K562 (cell line): ENCODE data around the gene GARRE1. TPM values are rescaled to one million over a fixed set of nuclear protein-coding genes. Genes with fewer than 3 reads are reported as not detected.

Experiments used
- ATAC-seq: fragments of 200-7000 bp; cut with Tn5 transposase; 3 replicates; pipeline ENCODE4 v1.9.1; 2020; ENCODE audit warnings: moderate library complexity
- BruUV-seq: library from RNA; stranded (reverse); fragments of 400-500 nt; replicated peaks from 2 replicates; lab custom pipeline; 2021; lab: Mats Ljungman, UMichigan
- CTCF ChIA-PET: fragments of 300-600 bp; formaldehyde crosslinking; extraction: SDS; loops from one replicate; lab custom pipeline; 2021; ENCODE audit warnings: low intra/inter-chr PET ratio; lab: Yijun Ruan, JAX
- POLR2A ChIA-PET: fragments of 300-600, 350-650 bp; sonication (Branson Sonifier 250); formaldehyde crosslinking; extraction: SDS; loops from one replicate; lab custom pipeline; 2021; ENCODE audit warnings: antibody characterized with exemption, inconsistent platforms; lab: Yijun Ruan, JAX
- DNase-seq, 4 experiments: peaks; one replicate each; pipeline versions ENCODE4 v3.0.0 to v3.0.0-alpha.2; 2011 to 2018; ENCODE audit warnings: low spot score in 3 of 4, mixed read lengths in 3 of 4; ENCODE audit errors: extremely low read depth in 1 of 4
- FAIRE-seq: peaks from 2 replicates; lab custom pipeline; 2011; peaks lifted over from hg19 to GRCh38; lab: Jason Lieb, UNC
- H2AFZ ChIP-seq: 2 replicates; pipeline ENCODE4 v1.6.0; 2011; ENCODE audit warnings: low read depth, low read length, control low read depth, inconsistent platforms
- H3K27ac ChIP-seq: fragments of 200-600 bp; 3 replicates; pipeline ENCODE4 v1.8.0; 2011; ENCODE audit warnings: low read depth, mild to moderate bottlenecking, control low read depth, inconsistent platforms, low read length, moderate library complexity, mixed read lengths; ENCODE audit errors: extremely low read depth
- H3K27me3 ChIP-seq, 2 experiments: fragments of 300-600 bp in 1 of 2; 2 replicates in 1 of 2; 3 replicates in 1 of 2; pipeline versions ENCODE4 v1.6.0 to v1.8.0; 2011; ENCODE audit warnings: inconsistent platforms in 2 of 2, low read length in 2 of 2, mild to moderate bottlenecking in 1 of 2, mixed read lengths in 1 of 2, moderate library complexity in 1 of 2; ENCODE audit not compliant: control insufficient read depth in 2 of 2, insufficient read depth in 2 of 2
- H3K36me3 ChIP-seq: fragments of 300-600 bp; 3 replicates; pipeline ENCODE4 v1.8.0; 2011; ENCODE audit warnings: mild to moderate bottlenecking, low read length, inconsistent platforms; ENCODE audit not compliant: control insufficient read depth, insufficient read depth
- H3K4me1 ChIP-seq, 2 experiments: fragments of 200-600 bp in 1 of 2; replicated peaks in 1 of 2; 2 replicates in 1 of 2; 3 replicates in 1 of 2; pipeline versions ENCODE4 v1.5.1 to v1.8.0; 2011; ENCODE audit warnings: inconsistent platforms in 2 of 2, low read length in 2 of 2, mild to moderate bottlenecking in 1 of 2, mixed read lengths in 1 of 2, moderate library complexity in 1 of 2; ENCODE audit not compliant: control insufficient read depth in 2 of 2, insufficient read depth in 2 of 2
- H3K4me2 ChIP-seq: 2 replicates; pipeline ENCODE4 v1.6.1; 2011; ENCODE audit warnings: low read length, control low read depth, inconsistent platforms, mixed read lengths; ENCODE audit not compliant: insufficient read depth
- H3K4me3 ChIP-seq: fragments of 200-600 bp; sonication (generic), shearing (Covaris generic); 2 replicates; pipeline ENCODE4 v1.5.1; 2016; ENCODE audit warnings: control low read depth, inconsistent platforms
- H3K79me2 ChIP-seq: fragments of 200-600 bp; 3 replicates; pipeline ENCODE4 v1.8.0; 2011; ENCODE audit warnings: low read length, inconsistent platforms; ENCODE audit not compliant: control insufficient read depth, insufficient read depth
- H3K9ac ChIP-seq, 2 experiments: 2 replicates each; pipeline versions ENCODE4 v1.6.0 to v1.6.1; 2011; ENCODE audit warnings: low read depth in 2 of 2, low read length in 2 of 2, control low read depth in 1 of 2, inconsistent platforms in 1 of 2, mild to moderate bottlenecking in 1 of 2, mixed read lengths in 1 of 2; ENCODE audit not compliant: insufficient read depth in 1 of 2
- H3K9me1 ChIP-seq: one replicate; pipeline ENCODE4 v1.6.0; 2011; ENCODE audit warnings: inconsistent platforms, mild to moderate bottlenecking, low read length, moderate library complexity; ENCODE audit not compliant: control insufficient read depth, insufficient read depth
- H3K9me3 ChIP-seq: replicated peaks from 2 replicates; pipeline ENCODE4 v1.5.1; 2011; ENCODE audit warnings: low read depth, low read length, inconsistent platforms; ENCODE audit not compliant: control insufficient read depth, insufficient read depth
- H4K20me1 ChIP-seq: replicated peaks from 2 replicates; pipeline ENCODE4 v1.6.1; 2011; ENCODE audit warnings: low read length, inconsistent platforms, mixed read lengths; ENCODE audit not compliant: control insufficient read depth, insufficient read depth
- DACH1 ChIP-seq: fragments of 450-650 bp; IDR thresholded peaks from 2 replicates; pipeline ENCODE4 v1.6.1; 2018; ENCODE audit not compliant: partially characterized antibody
- FOXK2 ChIP-seq, 2 experiments: fragments of 450-650 bp; IDR thresholded peaks in 1 of 2; conservative IDR thresholded peaks in 1 of 2; 2 replicates each; pipeline ENCODE4 v1.6.1; 2016; ENCODE audit warnings: low read depth in 2 of 2, mild to moderate bottlenecking in 1 of 2
- KAT2B ChIP-seq: IDR thresholded peaks from one replicate; pipeline ENCODE4 v1.6.1; 2012; ENCODE audit warnings: low read depth, mild to moderate bottlenecking, control low read depth, inconsistent platforms, low read length, moderate library complexity
- KLF16 ChIP-seq: IDR thresholded peaks from 2 replicates; pipeline ENCODE4 v1.6.1; 2016; ENCODE audit warnings: antibody characterized with exemption
- RAD21 ChIP-seq, 2 experiments: fragments of 250-450 bp in 1 of 2; fragments of 450-650 bp in 1 of 2; sonication (Bioruptor Pico) in 1 of 2; formaldehyde crosslinking in 1 of 2; IDR thresholded peaks in 1 of 2; conservative IDR thresholded peaks in 1 of 2; 2 replicates each; pipeline versions ENCODE4 v1.4.0 to v1.8.0; 2020 to 2022; ENCODE audit warnings: mild to moderate bottlenecking in 2 of 2, moderate library complexity in 1 of 2
- RCOR1 ChIP-seq, 2 experiments: IDR thresholded peaks; 2 replicates each; pipeline ENCODE4 v1.6.1; 2012; ENCODE audit warnings: low read depth in 2 of 2, low read length in 2 of 2, borderline replicate concordance in 1 of 2, improper control_type of control experiment in 1 of 2
- RREB1 ChIP-seq: fragments of 250-450 bp; sonication (Bioruptor Pico); IDR thresholded peaks from 2 replicates; pipeline ENCODE4 v1.4.0; 2020
- SMC3 ChIP-seq: conservative IDR thresholded peaks from 2 replicates; pipeline ENCODE4 v1.6.1; 2011; ENCODE audit warnings: low read depth, low read length, improper control_type of control experiment; ENCODE audit not compliant: insufficient read depth
- TBL1XR1 ChIP-seq, 2 experiments: IDR thresholded peaks; 2 replicates each; pipeline ENCODE4 v1.6.1; 2012; ENCODE audit warnings: improper control_type of control experiment in 2 of 2, low read length in 2 of 2, mild to moderate bottlenecking in 1 of 2
- THRB ChIP-seq: fragments of 450-650 bp; formaldehyde crosslinking; conservative IDR thresholded peaks from 2 replicates; pipeline ENCODE4 v1.4.0; 2022; ENCODE audit warnings: mild to moderate bottlenecking, missing genetic modification characterization
- ZZZ3 ChIP-seq: fragments of 450-650 bp; IDR thresholded peaks from 2 replicates; pipeline ENCODE4 v1.6.1; 2016; ENCODE audit warnings: antibody characterized with exemption, mild to moderate bottlenecking, moderate library complexity
- WGBS: fragments of 100-300 bp; shearing (Covaris generic); methylation state at CpG from one replicate; pipeline ENCODE4 v1.1.6; 2016; ENCODE audit warnings: low coverage, mixed read lengths; ENCODE audit not compliant: insufficient coverage; ENCODE audit errors: missing lambda C conversion rate; 5-methylcytosine and 5-hydroxymethylcytosine counted together
- in situ Hi-C: fragments of 300-500 bp; cut with MboI; formaldehyde crosslinking; loops from 4 replicates; pipeline ENCODE4 v1.15.0; 2018; ENCODE audit warnings: inconsistent platforms, mixed read lengths
- intact Hi-C: fragments of 100-400 bp; cut with micrococcal nuclease; formaldehyde crosslinking; loops from 2 replicates; pipeline ENCODE4 v1.14.2; 2022
- polyA plus RNA-seq, 8 experiments: library from polyadenylated mRNA; depleted of rRNA in 4 of 8; stranded (reverse) in 5 of 8; unstranded in 3 of 8; fragments of >200 nt; fragmentation: Nextera tagmentation in 2 of 8; fragmentation: Illumina TruSeq in 1 of 8; extraction: Ambion mirVana in 2 of 8; extraction: Trizol in 1 of 8; gene quantifications; 2 replicates each; pipeline versions ENCODE4 v1.2.1 to v1.2.3, GENCODE V29; 2011 to 2014; ENCODE audit warnings: inconsistent platforms in 1 of 8, missing spikeins in 1 of 8
- total RNA-seq, 7 experiments: library from RNA; depleted of rRNA in 6 of 7; stranded (reverse); fragments of >200 nt in 6 of 7; fragmentation: Illumina TruSeq in 2 of 7; extraction: Trizol in 2 of 7; gene quantifications; 2 replicates each; pipeline versions ENCODE4 v1.2.1 to v1.2.3, GENCODE V29; 2011 to 2021; ENCODE audit warnings: low replicate concordance in 1 of 7

The GARRE1 gene
- total and polyA plus RNA-seq, 9 of the 15 experiments (the other 6 are each of a cell fraction or from before 2014, with no cell fraction given), result 1.6 to 12.8 (median 7.5) TPM

GRCh38 chr19:34220472-34221063 is 33.8 kb upstream of the GARRE1 start:
- no peak overlapping the region for H3K4me3 ChIP-seq
- peaks cover 15% of the 10 kb centered on the region; the same call in 1 of the 2 replicates for H4K20me1 ChIP-seq
- no peaks in the 10 kb centered on the region for H3K27me3 ChIP-seq
- H3K4me1 ChIP-seq, result peaks cover 9 to 18% of the 10 kb centered on the region in 2 experiments
- in situ Hi-C loops (no loop called here), intact Hi-C loops (no loop called here)
- POLR2A ChIA-PET, result interaction anchor here (0.8 kb wide), 1 partner anchor 16 kb away, joined by 3 read pairs; no protein-coding TSS in a partner anchor
- BruUV-seq, result no TSS peak
- no peaks in the 10 kb centered on the region for H3K9me1 ChIP-seq
- DNase-seq (peak; percentile 52 to 84 (median 68)), ATAC-seq (peak; percentile 78), FAIRE-seq (peak; percentile 76)
- CTCF ChIA-PET, result interaction anchor here (0.8 to 2.1 kb wide), 3 partner anchors 100 to 442 kb away, joined by 3 to 13 read pairs (median 5); no protein-coding TSS in a partner anchor
- no peak overlapping the region for H3K27ac ChIP-seq
- no peak overlapping the region for H3K9ac ChIP-seq
- peaks cover 78% of the 10 kb centered on the region for H3K36me3 ChIP-seq
- peaks cover 11% of the 10 kb centered on the region; the same call in 2 of the 3 replicates for H3K79me2 ChIP-seq
- no peaks in the 10 kb centered on the region for H3K9me3 ChIP-seq
- H2AFZ ChIP-seq, result no peak overlapping the region
- no peak overlapping the region for H3K4me2 ChIP-seq
- WGBS, result 74% methylated on average over 4 of the region's 4 CpGs
- TF ChIP-seq RCOR1 (IDR thresholded peaks at IDR 0.05; ENCODE audit: borderline replicate concordance in 1 of 2, low read depth in 2 of 2, low read length in 2 of 2) (peak in 1 of 2 experiments; percentile 19; a peak in 1 of 4 replicates), RREB1 (CRISPR knock-in tag) (no peak), FOXK2 (conservative IDR thresholded peaks at IDR 0.05 in 1 of 2, IDR thresholded peaks at IDR 0.05 in 1 of 2; ENCODE audit: low read depth in 2 of 2) (peak; percentile 86 to 89), KLF16 (0 out of 2 replicates have a peak, but pooled peaks have one; percentile 29), KAT2B (no peak), THRB (no peak), ZZZ3 (no peak), SMC3 (0 out of 2 replicates have a peak, but pooled peaks have one; percentile 30), DACH1 (no peak), RAD21 (CRISPR knock-in tag; conservative IDR thresholded peaks at IDR 0.05 in 1 of 2, IDR thresholded peaks at IDR 0.05 in 1 of 2) (peak in 1 of 2 experiments; percentile 71; a peak in 3 of 4 replicates), TBL1XR1 (IDR thresholded peaks at IDR 0.05; ENCODE audit: low read length in 2 of 2) (0 out of 4 replicates have a peak, but pooled peaks of 1 of the 2 experiments have one; percentile 6)
